Fibroblast of mammary gland (primary cell): Measurements from ENCODE around the gene SH2D2A.

Experiments used
- DNase-seq: peaks from one replicate; pipeline ENCODE4 v3.0.0-alpha.2; 2010; ENCODE audit warnings: low read depth
- H3K4me3 ChIP-seq: 2 replicates; pipeline ENCODE4 v1.5.1; 2011; ENCODE audit warnings: low read depth, mild to moderate bottlenecking, low read length, moderate library complexity; ENCODE audit not compliant: control insufficient read depth
- CTCF ChIP-seq: conservative IDR thresholded peaks from 2 replicates; pipeline ENCODE4 v1.5.1; 2011; ENCODE audit warnings: low read depth, low read length, inconsistent platforms; ENCODE audit not compliant: control insufficient read depth, insufficient read depth

Gene SH2D2A

DNA sequence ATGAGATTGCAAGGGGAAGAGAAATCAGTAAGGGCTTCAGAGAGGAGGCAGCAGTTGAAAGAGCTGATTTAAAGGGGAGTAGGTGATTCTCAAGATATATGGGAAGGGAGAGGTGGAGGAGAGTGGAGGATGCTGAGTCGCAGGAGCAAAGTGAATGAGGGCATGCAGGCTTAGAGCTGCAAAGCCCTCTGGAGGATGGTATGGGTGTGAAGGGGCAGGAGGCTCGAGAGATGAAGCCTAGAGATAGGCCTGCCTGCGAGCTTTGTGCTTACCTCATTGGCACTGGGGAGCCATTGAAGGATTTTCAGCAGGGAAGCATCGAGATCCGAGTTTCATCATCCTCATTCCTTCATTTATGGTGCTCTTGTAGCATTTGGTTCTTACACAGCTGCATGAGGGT lies 15.8 kb upstream of the SH2D2A start:
- H3K4me3 ChIP-seq: no peak overlapping the region
- no peak for DNase-seq
- TF ChIP-seq CTCF: peak; percentile 10

GRCh38 chr1:156828400-156829124 lies 11.9 kb upstream of the SH2D2A start:
- H3K4me3 ChIP-seq: no peak overlapping the region
- no peak for DNase-seq
- TF ChIP-seq CTCF: no peak

DNA sequence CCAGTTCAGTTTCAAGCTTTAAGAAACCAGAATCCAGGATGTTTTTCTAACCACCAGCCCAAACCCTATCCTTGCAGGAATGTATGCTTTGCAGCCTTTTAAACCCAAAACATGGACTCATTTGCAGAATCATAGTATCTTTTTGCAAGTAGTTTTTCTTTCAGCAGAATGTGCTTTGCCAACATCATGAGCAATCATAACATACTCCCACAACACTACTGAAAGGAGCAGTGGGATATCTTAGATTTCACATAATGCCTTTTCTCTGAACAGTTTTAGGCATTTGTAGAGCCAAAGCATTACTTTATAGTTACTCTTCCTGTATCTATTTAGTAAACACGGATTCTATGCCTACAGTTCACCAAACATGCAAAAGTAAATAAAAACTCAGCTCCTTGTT lies 10.0 kb upstream of the SH2D2A start:
- no peak overlapping the region for H3K4me3 ChIP-seq
- TF ChIP-seq CTCF: no peak
- DNase-seq: peak; percentile 7

DNA sequence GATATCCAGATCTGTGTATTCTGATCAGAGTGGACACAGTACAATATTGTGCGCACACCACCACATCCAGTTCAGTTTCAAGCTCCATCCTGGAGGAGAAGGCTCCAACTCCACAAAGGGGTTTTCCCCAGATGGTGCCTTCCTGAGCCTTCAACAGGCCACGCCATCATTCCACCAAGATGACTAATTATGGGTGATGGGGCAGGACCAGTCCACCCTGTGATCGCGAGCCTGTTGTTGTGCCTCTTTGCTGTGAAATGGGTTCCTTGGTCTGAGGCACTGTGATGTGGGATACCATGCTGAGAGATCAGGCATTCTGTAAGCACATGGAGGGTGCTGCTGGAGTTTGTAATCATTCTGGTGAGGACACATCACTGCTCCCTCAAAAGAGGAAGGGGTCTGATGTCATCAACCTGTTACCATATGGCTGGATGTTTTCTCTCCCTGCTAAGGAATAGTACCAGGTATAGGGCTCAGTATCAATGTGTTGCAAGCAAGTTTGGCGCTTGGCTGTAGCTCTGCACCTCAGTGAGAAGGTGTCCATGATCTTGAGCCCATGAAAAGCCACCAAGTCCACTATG lies 6.7 kb upstream of the SH2D2A start:
- TF ChIP-seq CTCF: no peak
- H3K4me3 ChIP-seq: no peak overlapping the region
- DNase-seq: no peak

GRCh38 chr1:156822680-156823079 lies 6.0 kb upstream of the SH2D2A start:
- DNase-seq: no peak
- TF ChIP-seq CTCF: no peak
- no peak overlapping the region for H3K4me3 ChIP-seq

DNA sequence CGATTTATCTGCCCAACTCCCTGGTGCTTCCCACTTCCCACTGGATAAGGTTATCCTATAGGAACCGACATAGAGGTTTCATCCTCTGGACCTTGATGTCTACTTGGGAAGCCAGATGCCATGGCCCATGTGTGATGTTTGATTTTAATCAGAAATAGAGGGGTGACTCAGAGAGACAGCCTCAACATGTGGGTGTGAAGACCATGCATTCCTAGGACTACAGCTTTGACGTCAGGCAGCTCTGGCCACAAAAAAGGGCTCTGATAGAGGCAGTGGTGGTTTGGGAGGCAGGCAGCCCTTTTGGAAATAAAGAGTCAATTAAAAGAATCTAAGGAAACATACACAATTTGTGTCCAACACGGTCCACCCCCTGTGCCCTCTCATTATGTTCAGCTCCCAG lies 5.2 kb upstream of the SH2D2A start:
- no peak for TF ChIP-seq CTCF
- peak; percentile 70 for DNase-seq
- no peak overlapping the region for H3K4me3 ChIP-seq
